ENCODE results near the gene ARHGEF28. TPM values are rescaled to one million over a fixed set of nuclear protein-coding genes. Genes with fewer than 3 reads are reported as not detected.

Gene ARHGEF28
- total and polyA plus RNA-seq, 9 of the 15 experiments (the other 6 are each of a cell fraction or from before 2014, with no cell fraction given), result 0.27 TPM; not detected in 8

DNA sequence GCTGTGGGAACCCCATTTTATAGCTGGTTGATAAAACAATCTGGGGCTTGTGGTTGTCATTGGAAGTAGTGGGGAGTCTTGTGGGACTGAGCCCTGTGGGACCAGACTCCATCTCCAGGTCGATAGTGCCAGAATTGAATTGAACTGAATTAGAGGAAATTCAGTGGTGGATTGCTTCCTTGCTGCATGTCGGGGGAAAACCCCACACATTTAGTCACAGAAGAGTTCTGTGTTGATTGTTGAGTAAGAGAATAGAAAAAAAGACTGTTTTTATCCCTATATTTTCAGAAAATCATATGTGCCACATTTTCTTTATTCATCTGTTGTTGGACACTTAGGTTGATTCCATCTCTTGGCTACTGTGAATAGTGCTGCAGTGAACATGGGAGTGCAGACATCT, 209.7 kb downstream of the ARHGEF28 start (continued):
- TF ChIP-seq ID3 (CRISPR knock-in tag; IDR thresholded peaks at IDR 0.05), result no peak
- no peak for TF ChIP-seq ID3 (tag; IDR thresholded peaks at IDR 0.05)
- no peak for TF ChIP-seq SAFB (IDR thresholded peaks at IDR 0.05; ENCODE audit: borderline replicate concordance, low read depth, low read length)
- no peak for TF ChIP-seq ZNF609 (CRISPR knock-in tag; IDR thresholded peaks at IDR 0.05; ENCODE audit: borderline replicate concordance)
- no peak for TF ChIP-seq POU5F1 (IDR thresholded peaks at IDR 0.05; ENCODE audit: borderline replicate concordance, low read depth, low read length, partially characterized antibody)

GRCh38 chr5:73836607-73837006, 210.6 kb downstream of the ARHGEF28 start:
- Histone ChIP-seq H3K79me2 (ENCODE audit: control insufficient read depth, insufficient read depth, low read length) (no peaks in the 10 kb centered on the region), H3K27ac (ENCODE audit: extremely low read depth, low read depth, low read length) (no peak overlapping the region), H3K4me3 (no peak overlapping the region), H3K27me3 (ENCODE audit: control insufficient read depth in 2 of 2, insufficient read depth in 2 of 2, low read length in 2 of 2) (peaks cover 2% of the 10 kb centered on the region in 2 experiments; a peak in 3 of 5 replicates), H3K9ac (ENCODE audit: insufficient read depth in 1 of 2, low read depth in 2 of 2, low read length in 2 of 2) (no peak overlapping the region), H3K9me1 (ENCODE audit: control insufficient read depth, insufficient read depth, low read length) (no peaks in the 10 kb centered on the region), H3K9me3 (replicated peaks; ENCODE audit: control insufficient read depth, insufficient read depth, low read depth, low read length) (no peaks in the 10 kb centered on the region), H3K4me2 (ENCODE audit: insufficient read depth, low read length) (no peak overlapping the region), H4K20me1 (replicated peaks; ENCODE audit: control insufficient read depth, insufficient read depth, low read length) (no peaks in the 10 kb centered on the region), H3K4me1 (replicated peaks in 1 of 2; ENCODE audit: control insufficient read depth in 2 of 2, insufficient read depth in 2 of 2, low read length in 2 of 2) (no peaks in the 10 kb centered on the region), H2AFZ (ENCODE audit: low read depth, low read length) (no peak overlapping the region), H3K36me3 (ENCODE audit: control insufficient read depth, insufficient read depth, low read length) (no peaks in the 10 kb centered on the region)
- intact Hi-C loops (cut with micrococcal nuclease), result no loop called here
- FAIRE-seq (no peak), ATAC-seq (no peak), DNase-seq (ENCODE audit: extremely low read depth in 1 of 4, low spot score in 3 of 4) (no peak)
- in situ Hi-C loops (cut with MboI), result no loop called here
- no peak for TF ChIP-seq ZNF780A (CRISPR knock-in tag; IDR thresholded peaks at IDR 0.05)
- CTCF ChIA-PET (ENCODE audit: low intra/inter-chr PET ratio), result no interaction called here
- POLR2A ChIA-PET, result no interaction called here
- BruUV-seq (replicated peaks), result no TSS peak
